Cardiac fibroblast (primary cell): ENCODE measurements around the gene ZNF184.

Experiments
- DNase-seq, 2 donors: peaks; one replicate each; pipeline versions ENCODE4 v3.0.0 to v3.0.0-alpha.2; 2010; ENCODE audit warnings: low read depth in 2 of 2
- H3K4me3 ChIP-seq, 2 donors: replicated peaks in 1 of 2; 1 replicate in 1 of 2; 2 replicates in 1 of 2; pipeline ENCODE4 v1.5.1; 2011; ENCODE audit warnings: low read depth in 2 of 2, low read length in 2 of 2, mild to moderate bottlenecking in 2 of 2, moderate library complexity in 1 of 2
- CTCF ChIP-seq: IDR thresholded peaks from one replicate; pipeline ENCODE4 v1.5.1; 2011; ENCODE audit warnings: low read depth, mild to moderate bottlenecking, low read length, inconsistent platforms

ZNF184 gene

GRCh38 chr6:27422651-27423332 lies 50.1 kb downstream of the ZNF184 start:
- no peak overlapping the region for H3K4me3 ChIP-seq
- peak; percentile 11 to 14 for DNase-seq
- TF ChIP-seq CTCF: no peak

DNA sequence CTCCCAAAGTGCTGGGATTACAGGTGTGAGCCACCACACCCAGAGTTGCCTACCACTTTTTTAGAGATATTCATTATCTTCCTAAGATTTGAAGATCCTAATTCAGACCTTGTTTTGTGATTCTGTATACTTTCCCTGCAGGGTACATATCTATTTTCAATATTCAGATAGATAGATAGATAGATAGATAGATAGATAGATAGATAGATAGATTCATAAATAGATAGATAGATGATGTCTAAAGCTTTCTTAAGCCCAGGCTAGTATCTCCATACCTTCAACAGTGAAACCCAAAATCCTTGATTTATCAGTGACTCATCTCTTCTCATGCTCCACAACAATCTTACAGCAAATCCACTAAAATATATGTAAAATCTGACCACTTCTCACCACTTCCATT lies 53.5 kb downstream of the ZNF184 start:
- no peak for DNase-seq
- no peak for TF ChIP-seq CTCF
- no peak overlapping the region for H3K4me3 ChIP-seq

DNA sequence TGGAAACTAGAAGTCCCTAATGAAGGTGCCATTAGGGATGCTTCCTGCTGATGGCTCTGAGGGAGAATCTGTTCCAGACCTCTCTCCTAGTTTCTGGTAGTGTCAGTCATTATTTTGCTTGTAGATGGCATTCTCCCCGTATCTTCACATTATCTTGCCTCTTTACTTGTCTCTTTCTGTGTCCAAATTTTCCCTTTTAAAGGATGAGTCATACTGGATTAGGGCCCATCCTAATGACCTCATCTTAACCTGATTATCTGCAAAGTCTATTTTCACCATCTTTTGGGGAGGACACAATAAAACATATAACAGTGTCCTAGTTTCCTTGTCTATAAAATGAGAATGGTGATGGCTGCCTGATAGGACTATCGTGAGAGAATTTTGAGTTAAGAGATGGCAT lies 57.0 kb downstream of the ZNF184 start:
- TF ChIP-seq CTCF: no peak
- no peak for DNase-seq
- no peak overlapping the region for H3K4me3 ChIP-seq

DNA sequence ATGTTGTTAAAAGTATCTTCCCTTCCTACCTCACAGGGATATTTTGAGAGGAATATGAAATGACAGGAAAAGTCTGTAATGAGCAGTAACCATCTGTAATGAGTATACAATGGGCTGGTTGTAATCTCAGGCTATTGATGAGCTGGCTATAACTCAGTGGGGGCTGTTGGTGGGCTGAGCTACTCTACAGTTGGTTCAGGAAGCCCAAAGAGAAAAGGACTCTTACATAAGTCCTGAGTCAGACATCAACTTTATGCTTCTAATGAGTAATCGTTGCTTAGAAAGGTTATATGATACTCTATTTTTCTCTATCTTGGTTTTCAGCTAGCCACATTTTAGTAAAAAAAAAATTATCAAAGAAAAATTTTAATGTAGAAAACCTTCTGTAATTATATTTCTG lies 57.9 kb downstream of the ZNF184 start:
- no peak for TF ChIP-seq CTCF
- no peak for DNase-seq
- no peak overlapping the region for H3K4me3 ChIP-seq

DNA sequence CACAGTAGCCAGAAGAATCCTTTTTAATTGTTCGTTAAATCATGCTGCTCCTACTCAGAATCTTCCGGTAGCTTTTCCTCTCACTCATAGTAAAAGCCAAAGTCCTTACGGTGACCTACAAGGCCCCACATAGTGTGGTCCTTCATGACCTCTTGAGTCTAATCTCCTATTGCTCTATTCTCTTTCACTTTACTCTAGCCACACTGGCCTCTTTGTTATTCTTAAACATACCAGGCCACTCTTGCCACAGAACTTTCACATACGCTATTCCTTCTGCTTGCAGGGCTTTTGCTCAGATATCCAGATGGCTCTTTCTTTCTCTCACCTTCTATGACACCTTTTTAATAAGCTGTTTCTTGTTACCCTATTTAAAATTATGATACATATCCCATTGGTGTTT lies 58.6 kb downstream of the ZNF184 start:
- no peak for DNase-seq
- no peak overlapping the region for H3K4me3 ChIP-seq
- no peak for TF ChIP-seq CTCF

DNA sequence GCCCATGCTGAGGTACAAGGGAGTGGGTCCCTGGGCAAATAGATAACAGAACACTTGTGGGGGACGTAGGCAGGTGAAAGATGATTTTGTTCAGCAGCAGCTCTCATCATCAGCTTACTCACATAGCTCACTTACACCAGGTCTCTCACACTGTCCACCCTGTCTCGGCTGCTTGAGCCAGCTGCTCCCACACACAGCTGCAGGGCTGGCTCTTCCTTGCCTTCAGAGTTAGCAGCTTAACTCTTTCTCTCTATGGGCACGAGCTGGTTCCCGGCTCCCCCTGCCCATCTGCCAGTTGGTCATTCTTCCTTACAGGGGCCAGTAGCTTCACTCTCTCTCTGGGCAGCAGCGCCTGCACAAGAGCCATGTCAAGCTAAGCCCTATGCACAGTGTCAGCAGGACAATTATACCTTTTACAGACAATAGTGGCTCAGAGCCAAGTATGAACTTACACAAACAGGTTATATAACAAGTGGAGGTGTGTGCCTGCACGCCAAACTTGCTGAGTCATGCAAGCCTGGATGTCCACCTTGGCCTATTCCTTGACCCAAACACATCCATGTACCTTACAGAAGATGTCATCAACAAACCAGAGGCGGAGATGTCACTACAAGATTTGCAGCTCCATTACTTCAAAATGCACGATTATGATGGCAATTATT lies 65.6 kb downstream of the ZNF184 start:
- no peak for TF ChIP-seq CTCF
- no peak for DNase-seq
- H3K4me3 ChIP-seq: no peak overlapping the region
